ENCODE data around the gene PDE9A.

Gene PDE9A

GRCh38 chr21:42794551-42794950 lies 141.1 kb downstream of the PDE9A start:
- Histone ChIP-seq H3K4me3 (replicated peaks; ENCODE audit: insufficient read depth, low read length) (no peak overlapping the region), H3K27ac (replicated peaks) (no peak overlapping the region), H3K27me3 (ENCODE audit: insufficient read depth, poor library complexity, severe bottlenecking) (peaks cover 2% of the 10 kb centered on the region)
- DNase-seq (ENCODE audit: low read depth in 1 of 2, low spot score in 1 of 2), result no peak
- TF ChIP-seq SPI1 (IDR thresholded peaks at IDR 0.05; ENCODE audit: borderline replicate concordance, low read depth) (no peak), POLR2AphosphoS5 (IDR thresholded peaks at IDR 0.05; ENCODE audit: low read depth) (no peak), GABPA (IDR thresholded peaks at IDR 0.05; ENCODE audit: low read depth) (no peak)
- TF ChIP-seq, protein P1, sequence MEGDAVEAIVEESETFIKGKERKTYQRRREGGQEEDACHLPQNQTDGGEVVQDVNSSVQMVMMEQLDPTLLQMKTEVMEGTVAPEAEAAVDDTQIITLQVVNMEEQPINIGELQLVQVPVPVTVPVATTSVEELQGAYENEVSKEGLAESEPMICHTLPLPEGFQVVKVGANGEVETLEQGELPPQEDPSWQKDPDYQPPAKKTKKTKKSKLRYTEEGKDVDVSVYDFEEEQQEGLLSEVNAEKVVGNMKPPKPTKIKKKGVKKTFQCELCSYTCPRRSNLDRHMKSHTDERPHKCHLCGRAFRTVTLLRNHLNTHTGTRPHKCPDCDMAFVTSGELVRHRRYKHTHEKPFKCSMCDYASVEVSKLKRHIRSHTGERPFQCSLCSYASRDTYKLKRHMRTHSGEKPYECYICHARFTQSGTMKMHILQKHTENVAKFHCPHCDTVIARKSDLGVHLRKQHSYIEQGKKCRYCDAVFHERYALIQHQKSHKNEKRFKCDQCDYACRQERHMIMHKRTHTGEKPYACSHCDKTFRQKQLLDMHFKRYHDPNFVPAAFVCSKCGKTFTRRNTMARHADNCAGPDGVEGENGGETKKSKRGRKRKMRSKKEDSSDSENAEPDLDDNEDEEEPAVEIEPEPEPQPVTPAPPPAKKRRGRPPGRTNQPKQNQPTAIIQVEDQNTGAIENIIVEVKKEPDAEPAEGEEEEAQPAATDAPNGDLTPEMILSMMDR (IDR thresholded peaks at IDR 0.05; ENCODE audit: insufficient read depth, low read length), result no peak
- TF ChIP-seq, protein P2, sequence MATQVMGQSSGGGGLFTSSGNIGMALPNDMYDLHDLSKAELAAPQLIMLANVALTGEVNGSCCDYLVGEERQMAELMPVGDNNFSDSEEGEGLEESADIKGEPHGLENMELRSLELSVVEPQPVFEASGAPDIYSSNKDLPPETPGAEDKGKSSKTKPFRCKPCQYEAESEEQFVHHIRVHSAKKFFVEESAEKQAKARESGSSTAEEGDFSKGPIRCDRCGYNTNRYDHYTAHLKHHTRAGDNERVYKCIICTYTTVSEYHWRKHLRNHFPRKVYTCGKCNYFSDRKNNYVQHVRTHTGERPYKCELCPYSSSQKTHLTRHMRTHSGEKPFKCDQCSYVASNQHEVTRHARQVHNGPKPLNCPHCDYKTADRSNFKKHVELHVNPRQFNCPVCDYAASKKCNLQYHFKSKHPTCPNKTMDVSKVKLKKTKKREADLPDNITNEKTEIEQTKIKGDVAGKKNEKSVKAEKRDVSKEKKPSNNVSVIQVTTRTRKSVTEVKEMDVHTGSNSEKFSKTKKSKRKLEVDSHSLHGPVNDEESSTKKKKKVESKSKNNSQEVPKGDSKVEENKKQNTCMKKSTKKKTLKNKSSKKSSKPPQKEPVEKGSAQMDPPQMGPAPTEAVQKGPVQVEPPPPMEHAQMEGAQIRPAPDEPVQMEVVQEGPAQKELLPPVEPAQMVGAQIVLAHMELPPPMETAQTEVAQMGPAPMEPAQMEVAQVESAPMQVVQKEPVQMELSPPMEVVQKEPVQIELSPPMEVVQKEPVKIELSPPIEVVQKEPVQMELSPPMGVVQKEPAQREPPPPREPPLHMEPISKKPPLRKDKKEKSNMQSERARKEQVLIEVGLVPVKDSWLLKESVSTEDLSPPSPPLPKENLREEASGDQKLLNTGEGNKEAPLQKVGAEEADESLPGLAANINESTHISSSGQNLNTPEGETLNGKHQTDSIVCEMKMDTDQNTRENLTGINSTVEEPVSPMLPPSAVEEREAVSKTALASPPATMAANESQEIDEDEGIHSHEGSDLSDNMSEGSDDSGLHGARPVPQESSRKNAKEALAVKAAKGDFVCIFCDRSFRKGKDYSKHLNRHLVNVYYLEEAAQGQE (IDR thresholded peaks at IDR 0.05; ENCODE audit: insufficient replicate concordance, low read depth), result no peak

DNA sequence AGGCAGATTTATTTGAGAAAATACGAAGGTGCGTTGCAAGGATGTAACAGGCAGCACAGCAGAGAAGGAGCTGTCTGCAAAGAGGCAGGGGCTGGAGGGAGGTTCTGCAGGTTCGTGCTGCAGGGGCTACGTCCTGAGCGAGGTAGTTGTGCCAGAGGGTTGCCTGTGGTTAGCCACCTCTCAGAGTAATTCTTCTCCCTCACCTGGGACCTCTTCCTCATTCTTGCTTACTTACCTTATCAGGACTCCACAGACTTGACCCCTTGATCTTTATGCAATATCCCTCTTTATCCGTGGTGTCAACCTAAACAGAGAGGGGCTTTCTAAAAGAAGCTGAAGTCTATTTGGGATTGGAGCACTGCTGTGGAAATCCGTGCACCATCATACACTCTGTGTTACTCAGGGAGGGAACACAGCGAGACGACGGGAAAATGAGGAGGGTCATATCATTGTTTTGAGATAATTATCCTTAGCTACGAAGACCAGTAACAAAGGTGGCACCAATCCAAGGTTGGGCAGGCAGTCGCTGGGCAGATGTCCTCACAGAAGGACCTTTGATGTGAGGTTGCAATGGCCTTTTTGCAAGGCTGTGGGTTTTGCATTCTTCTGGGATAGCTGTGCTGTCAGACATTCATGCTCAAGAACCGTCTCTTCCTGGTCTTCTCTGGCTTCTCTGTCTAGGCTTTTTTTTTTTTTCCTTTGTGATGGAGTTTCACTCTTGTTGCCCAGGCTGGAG lies 143.1 kb downstream of the PDE9A start:
- H3K4me3 ChIP-seq (replicated peaks; ENCODE audit: insufficient read depth, low read length), result no peak overlapping the region
- peaks cover 2% of the 10 kb centered on the region for H3K27me3 ChIP-seq (ENCODE audit: insufficient read depth, poor library complexity, severe bottlenecking)
- H3K27ac ChIP-seq (replicated peaks), result no peak overlapping the region
- no peak for DNase-seq (ENCODE audit: low read depth in 1 of 2, low spot score in 1 of 2)
- no peak for TF ChIP-seq SPI1 (IDR thresholded peaks at IDR 0.05; ENCODE audit: borderline replicate concordance, low read depth)
- TF ChIP-seq, protein P2 (IDR thresholded peaks at IDR 0.05; ENCODE audit: insufficient replicate concordance, low read depth), result no peak

- no peak for DNase-seq (ENCODE audit: low read depth in 1 of 2, low spot score in 1 of 2)
- H3K4me3 ChIP-seq (replicated peaks; ENCODE audit: insufficient read depth, low read length), result no peak overlapping the region
Measured at GRCh38 chr21:42797522-42797921, 144.1 kb downstream of the PDE9A start.

More at GRCh38 chr21:42797522-42797921, 144.1 kb downstream of the PDE9A start:
- no peak for TF ChIP-seq GABPA (IDR thresholded peaks at IDR 0.05; ENCODE audit: low read depth)
- TF ChIP-seq, protein P1 (IDR thresholded peaks at IDR 0.05; ENCODE audit: insufficient read depth, low read length), result no peak
- TF ChIP-seq SPI1 (IDR thresholded peaks at IDR 0.05; ENCODE audit: borderline replicate concordance, low read depth), result no peak
- TF ChIP-seq, protein P2 (IDR thresholded peaks at IDR 0.05; ENCODE audit: insufficient replicate concordance, low read depth), result no peak
- no peak for TF ChIP-seq POLR2AphosphoS5 (IDR thresholded peaks at IDR 0.05; ENCODE audit: low read depth)
- peaks cover 2% of the 10 kb centered on the region for H3K27me3 ChIP-seq (ENCODE audit: insufficient read depth, poor library complexity, severe bottlenecking)
- H3K27ac ChIP-seq (replicated peaks), result no peak overlapping the region
